Forelimb muscle (tissue), 1 donor: ENCODE results near the gene NEU4. TPM values are rescaled to one million over a fixed set of nuclear protein-coding genes. Genes with fewer than 3 reads are reported as not detected.
"Not testable (repeated sequence)": the region's sequence is repeated elsewhere in the genome, so short reads cannot be mapped to it uniquely, and the experiment has no call there.

ENCODE experiments used
- DNase-seq: peaks from one replicate; pipeline ENCODE4 v3.0.0-alpha.2; 2013; ENCODE audit warnings: low read depth
- polyA plus RNA-seq: library from polyadenylated mRNA; unstranded; fragments of 120-200 nt; gene quantifications from one replicate; pipeline ENCODE4 v1.2.1, GENCODE V29; 2013; ENCODE audit not compliant: insufficient read length

The NEU4 gene
- polyA plus RNA-seq, 1 donor = 7.0 TPM

DNA sequence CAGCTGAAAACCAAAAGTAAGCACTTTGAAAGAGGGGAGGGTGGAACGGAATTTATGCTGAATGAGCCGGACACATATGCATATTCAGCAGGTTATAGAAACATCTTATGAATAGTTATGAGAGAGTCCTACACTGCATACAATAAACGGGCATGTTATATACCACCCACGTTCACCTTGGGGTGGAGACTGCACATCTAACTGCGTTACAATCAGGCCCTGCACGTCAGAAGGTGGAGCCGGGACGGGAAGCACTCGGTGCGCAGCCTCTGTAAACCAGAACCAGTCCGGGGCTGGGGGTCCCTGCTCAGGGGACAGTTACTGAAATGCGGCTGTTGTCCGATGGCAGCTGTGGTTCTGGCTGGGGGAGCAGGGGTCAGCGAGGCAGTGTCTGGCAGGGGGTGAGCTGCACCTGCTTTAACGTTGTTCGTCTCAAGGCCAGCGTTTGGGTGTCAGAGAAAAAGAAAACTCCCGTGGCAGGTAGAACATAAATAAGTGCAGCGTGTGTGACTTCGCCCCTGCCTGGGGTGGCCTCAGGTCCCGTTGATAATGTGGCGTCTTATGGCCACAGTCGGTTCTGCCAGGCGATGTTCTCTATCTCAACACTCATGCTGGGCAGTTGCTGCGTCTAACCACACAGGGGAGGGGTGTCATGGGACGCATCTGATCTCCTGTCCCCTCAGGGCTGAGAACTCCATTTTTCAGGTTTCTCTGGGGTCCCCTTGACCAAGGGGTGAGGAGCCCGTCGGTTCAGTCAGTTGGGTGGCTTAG, 24.9 kb downstream of the NEU4 start:
- DNase-seq = not testable (repeated sequence)

DNA sequence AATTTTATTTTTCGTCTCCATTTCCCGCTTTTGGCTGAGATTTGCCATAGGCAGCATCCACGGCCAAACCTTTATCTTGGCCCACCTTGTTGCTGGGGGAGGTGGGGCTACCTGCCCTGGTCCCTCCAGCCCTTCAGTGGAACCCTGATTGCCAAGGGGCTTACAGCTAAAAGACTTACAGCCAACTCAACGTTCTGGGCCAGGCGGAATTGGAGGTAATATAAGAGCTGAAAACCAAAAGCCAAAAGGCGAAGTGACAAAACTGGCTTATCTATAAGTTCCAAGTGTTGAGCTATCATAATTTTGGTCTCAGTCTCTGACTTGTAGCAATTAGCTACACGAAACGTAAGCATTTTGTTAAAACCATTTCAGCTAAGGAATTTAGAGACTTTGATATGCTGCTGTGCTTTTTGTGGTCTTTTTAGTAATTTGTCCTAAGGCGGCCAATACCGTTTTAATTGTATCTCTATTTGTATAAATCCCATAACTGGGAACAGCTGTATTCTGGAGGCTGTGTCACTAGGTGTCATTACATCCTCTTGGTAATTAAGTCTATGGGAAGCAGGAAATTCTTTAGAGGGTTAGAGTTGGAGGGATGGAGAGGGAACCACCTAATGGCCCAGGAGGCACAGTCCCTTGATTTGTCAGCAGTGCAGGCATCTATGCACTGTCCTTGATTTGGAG, 25.7 kb downstream of the NEU4 start:
- no peak for DNase-seq

DNA sequence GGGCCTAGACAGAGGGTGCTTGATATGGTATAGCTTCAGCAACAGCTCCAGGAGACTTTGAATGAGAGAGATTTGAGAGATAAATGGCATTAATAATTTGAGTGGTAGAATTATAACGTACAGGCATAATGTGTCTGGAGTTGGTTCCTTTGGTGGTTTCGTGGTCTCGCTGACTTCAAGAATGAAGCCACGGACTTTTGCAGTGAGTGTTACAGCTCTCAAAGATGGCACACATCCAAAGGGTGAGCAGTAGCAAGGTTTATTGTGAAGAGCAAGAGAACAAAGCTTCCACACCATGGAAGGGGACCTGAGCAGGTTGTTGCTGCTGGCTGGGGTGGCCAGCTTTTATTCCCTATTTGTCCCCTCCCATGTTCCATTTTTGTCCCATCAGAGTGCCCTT, 26.6 kb downstream of the NEU4 start:
- no peak for DNase-seq

DNA sequence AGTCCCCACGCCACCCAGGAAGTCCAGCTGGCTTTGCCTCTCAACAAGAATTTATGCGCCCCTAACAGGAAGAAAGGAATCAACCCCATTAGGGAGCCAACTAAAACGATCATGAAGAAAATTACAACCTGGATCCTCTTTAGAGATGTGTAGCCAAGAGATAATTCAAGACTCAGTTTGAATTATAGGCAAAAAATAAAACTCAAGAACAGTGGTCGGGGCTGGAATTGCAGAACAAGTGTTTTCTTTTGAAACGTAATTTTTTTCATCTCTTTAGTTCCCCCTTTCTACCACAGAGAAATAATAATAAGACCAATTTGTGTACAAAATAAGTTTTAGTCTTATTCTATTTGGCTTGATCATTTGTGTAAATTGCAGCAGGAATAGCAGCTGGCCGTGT, 27.3 kb downstream of the NEU4 start:
- no peak for DNase-seq

DNA sequence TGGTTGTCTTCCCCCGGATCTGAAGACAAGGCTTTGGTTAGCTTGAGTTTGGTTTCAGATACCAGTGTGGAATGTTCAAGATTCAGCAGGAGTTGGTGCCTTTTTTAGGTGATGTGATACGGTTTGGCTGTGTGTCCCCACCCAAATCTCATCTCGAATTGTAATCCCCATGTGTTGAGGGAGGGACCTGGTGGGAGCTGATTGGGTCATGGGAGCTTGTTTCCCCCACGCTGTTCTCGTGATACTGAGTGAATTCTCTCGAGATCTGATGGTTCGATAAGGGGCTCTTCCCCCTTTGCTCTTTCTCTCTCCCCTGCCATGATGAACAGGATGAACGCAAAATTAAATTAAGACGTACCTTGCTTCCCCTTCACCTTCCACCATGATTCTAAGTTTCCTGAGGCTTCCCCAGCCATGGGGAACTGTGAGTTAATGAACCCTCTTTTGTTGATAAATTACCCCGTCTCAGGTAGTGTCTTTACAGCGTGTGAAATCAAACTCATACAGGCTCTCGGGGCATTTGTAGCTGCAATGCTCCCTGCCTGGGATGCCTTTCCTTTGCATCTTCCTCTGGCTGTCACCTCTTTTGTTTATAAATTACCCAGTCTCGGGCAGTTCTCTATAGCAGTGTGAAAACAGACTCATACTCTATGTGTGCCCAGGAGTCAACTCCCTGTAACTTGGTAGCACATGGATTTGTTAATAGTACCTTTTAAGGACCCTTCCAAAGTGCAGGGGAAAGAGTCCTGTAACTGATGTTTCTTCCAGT, 28.4 kb downstream of the NEU4 start:
- no peak for DNase-seq

DNA sequence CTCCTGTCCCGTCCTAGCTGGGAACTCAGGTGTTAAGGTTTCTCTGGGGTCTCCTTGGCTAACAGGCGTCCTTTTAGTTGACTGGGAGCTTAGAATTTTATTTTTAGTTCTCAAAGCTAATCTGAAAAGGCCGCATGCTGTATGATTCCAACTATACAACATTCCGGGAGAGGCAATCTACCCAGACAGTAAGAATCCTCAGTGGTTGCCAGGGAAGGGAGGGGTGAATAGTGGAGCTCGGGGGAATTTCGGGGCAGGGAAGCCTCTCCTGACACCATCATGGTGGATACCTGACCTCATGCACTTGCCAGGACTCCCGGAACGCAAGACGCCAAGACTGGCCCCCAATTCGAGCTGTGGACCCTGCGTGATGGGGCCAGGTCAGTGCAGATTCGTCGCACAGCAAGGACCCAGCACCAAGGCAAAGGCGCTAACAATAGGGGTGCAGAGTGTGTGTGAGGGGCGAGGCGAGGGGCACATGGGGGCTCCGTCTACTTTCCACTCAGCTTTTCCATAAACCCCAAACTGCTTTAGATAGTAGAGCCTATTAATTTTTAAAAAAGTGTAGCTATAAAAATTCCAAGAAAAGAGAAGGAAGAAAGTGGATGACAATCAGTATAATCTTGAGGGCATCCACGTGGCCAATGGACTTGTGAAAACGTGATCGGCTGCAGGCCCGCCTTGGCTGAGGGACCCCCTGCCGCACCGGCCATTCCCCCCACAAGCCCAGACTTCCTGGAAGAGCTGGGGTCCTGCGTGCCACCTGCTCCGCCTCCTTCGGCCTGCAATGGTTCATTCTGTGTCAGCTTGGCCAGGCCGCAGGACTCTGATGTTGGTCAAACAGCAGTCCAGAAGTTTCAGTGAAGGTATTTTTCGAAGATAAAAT, 32.4 kb downstream of the NEU4 start:
- DNase-seq = no peak

DNA sequence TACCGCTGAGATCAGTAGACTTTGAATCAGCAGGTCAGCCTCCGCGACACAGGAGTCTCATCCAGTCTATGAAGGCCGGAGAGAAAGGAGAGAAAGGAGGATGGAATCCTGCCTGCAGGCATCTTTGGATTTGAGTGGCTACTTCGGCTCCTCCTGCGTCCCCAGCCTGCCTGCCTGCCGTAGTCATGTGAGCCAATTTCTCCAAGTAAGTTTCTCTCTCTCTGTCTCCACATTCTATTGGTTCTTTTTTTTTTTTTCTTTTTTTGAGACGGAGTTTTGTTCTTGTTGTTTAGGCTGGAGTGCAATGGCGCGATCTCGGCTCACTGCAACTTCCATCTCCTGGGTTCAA, 33.0 kb downstream of the NEU4 start:
- DNase-seq = no peak

DNA sequence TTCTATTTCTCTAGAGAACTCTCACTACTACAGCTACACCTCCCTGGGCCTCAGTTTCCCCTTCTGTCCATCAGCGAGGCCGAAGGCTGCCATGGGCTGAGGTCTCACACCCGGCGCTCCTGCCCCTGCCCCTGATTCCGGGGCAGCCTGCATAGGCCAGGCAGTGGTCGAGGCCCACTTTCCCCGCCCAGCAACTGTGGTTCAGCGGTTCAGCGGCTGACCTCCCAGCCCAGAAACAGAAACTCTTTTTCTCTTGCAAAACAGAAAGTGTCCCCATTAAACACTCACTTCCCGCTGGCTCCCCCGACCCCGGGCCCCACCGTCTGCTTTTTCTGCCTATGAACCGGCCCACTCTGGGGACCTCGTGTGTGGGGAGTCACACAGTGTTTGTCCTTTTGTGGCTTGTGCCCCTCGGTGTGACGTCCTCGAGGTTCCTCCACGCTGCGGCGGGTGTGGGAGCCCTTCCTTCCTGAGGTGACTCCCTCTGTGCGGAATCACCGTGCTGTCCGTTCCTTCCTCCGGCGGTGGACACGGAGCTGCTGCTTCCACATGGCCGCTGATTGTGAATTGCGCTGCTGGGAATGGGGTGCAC, 33.7 kb downstream of the NEU4 start:
- DNase-seq = no peak

DNA sequence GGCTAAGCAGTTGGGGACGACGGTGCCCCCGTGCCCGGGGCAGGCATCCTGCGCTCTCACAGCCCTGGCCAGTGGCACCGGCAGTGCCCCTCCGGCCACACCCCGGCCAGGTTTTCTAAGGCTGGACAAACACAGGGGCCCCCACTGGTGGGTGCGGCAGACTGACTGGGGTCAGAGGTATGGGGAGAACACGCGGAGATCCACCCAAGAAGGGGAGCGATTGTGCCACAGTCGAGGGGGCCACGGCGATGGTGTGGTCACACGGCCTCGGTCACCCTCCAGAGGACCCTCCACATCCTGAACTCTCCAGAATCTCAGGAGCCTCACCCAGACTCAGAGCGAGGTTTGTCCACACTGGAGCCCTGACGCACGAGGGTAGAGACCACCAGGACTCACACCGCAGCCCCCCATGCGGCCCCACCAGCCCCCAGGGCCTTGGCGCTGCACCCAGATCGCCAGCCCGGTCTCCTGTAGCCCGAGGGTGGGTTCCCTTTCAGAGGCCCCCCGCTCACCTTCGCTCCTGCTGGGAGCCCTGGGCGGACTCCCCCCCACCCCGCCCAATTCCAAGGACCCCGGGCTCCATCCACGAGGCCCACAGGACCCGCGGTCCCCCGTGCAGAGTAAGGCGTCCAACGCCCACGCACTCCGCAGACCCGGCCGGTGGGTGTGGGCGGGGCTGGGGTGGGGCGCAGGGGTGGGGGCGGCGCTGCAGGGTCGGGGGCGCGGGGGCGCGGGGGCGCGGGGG, 34.5 kb downstream of the NEU4 start:
- DNase-seq = no peak

DNA sequence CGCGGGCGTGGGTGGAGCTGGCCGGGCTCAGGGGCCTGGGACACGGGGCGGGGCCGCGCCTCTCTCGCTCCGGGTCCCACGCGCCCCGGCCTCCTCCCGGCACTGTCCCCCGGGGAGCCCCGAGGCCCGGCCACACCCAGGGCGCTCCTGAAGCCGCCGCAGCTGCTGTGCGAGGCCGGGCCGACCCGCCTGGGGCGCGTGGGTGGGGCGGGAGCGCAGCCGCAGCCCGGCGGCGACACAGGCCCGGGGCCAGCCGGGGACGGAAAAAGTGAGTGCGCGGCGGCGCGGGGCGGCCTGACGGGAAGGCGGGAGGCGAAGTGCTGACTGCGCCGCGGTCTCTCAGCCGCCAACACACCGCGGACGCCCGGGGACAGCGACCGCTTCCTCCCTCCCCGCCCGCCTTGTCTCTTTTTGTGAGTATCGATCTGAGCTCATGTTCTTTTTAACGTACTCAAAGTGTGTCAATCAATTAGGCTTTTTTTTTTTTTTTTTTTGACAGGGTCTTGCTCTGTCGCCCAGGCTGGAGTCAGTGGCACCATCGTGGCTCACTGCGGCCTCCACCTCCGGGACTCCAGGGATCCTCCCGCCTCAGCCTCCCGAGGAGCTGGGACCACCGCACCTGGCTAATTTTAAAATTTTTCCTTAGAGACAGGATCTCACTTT, 35.2 kb downstream of the NEU4 start:
- DNase-seq = peak; percentile 44

DNA sequence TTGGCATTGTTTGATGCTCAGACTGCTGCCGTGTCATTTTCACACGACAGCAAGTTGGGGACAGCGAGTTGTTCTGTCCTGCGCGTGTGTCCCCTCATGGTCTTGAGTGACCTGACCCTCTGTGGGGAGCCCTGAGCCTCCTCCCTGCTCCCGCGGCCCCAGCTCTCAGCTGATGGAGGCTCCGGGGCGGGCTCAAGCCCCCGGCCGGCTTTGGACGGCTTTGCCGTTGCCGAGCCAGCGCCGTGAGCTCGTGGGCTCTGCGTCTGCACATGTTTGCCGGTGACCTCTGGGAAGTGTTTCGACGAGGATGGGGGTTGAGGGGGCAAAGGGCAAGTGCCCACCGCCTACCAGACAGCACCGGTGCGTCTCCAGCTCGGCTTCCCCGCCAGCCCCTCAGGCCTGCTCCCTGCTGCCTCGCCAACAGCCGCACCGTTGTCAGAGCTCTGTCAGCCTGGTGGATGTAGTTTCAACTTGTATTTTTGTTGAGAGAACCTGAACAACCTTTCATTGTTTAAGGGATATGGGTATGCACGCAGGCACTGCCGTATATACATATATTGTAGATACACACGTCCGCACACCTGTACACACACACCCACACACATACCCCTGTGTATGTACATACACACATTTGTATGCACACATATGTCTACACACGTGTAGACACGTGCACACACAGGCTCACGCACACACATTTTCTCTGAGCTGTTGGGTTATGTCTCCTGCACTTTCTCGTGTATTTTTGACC, 36.0 kb downstream of the NEU4 start:
- no peak for DNase-seq

DNA sequence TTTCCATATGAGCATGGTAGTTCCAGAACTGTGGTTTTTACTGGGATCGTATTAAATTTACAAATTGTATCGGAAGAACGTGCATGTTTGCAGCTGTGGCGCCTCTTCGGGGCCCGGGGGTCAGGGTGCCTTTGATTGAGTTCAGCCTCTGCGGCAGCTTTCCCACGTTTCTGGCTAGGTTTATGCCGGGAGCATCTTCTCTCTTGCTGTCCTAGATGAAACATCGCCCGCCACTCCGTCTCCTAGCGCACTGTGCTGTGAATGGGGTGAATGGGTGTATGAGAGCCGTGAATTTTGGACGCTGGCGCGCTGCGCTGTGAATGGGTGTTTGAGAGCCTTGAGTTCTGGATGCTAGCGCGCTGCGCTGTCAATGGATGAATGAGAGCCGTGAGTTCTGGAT, 37.4 kb downstream of the NEU4 start:
- no peak for DNase-seq

DNA sequence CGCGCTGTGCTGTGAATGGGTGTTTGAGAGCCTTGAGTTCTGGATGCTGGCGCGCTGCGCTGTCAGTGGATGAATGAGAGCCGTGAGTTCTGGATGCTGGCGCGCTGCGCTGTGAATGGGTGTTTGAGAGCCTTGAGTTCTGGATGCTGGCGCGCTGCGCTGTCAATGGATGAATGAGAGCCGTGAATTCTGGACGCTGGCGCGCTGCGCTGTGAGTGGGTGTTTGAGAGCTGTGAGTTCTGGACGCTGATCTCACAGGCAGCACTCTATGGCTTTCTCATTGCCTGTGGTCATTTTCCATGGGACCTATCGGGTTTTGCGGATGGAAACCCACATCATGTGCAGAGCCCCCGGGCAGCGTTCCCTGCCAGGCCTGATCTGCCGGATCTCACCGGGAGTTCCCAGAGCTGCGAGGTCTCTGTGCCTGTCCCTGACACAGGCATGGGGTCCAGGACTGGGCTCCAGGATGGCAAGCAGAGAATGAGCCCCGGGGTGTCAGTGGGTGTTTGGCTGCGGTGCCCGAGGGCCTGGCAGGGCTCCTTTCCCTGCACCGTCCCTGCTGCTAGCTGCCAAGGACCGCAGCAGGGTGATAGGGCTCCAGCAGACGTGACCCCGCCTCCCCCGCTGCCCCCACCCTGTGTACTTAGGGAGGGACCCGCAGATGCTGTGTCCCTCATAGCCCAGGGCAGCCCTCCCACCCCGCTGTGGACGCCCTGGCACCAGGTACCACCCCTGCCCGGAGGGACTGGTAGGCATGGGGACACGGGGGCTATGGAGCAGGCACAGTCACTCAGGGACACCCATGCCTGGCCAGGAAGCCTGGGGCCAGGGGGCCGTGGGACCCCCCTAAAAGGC, 40.0 kb downstream of the NEU4 start:
- DNase-seq = no peak

DNA sequence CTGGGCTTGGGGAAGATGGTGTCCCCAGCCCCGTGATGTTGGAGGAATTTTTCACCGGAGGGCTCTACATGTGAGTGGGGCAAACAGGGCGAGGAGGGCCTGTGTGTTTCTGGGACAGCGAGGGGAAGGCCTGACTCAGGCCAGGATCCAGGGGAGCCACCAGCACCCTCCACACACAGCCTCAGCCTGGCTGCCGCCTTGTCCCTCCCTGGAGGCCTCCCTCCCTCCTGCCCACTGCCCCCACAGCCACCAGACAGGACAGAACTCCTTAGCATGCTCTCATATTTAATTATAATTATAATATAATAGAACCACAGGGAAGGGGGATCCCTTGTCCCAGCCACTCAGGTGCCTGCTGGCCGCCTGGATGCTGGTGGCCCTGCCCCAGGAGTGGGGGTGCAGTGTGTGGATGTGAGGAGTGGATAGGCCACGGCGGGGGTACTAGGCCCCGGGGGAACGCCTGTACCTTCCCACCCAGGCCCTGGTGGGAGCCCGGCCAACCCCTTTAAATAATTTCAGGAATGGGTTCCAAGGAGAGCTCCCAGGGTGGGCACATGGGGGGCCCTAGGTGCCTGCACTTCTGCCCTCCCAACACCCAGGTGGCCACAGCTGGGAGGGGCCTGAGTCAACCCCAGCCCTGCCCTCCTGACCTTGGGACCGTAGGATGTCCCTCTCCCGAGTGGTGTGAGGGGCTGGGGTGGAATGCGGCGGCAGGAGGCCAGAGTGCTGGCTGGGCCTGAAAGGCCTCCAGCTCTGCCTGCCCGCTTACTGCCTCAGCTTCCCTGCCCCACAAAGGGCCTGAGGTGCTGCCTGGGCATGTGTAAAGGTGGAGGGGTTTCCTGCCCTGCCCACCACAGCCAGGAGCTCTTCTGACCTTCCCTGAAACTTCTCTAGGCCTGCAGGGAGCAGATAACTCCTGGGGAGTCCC, 40.9 kb downstream of the NEU4 start:
- no peak for DNase-seq

DNA sequence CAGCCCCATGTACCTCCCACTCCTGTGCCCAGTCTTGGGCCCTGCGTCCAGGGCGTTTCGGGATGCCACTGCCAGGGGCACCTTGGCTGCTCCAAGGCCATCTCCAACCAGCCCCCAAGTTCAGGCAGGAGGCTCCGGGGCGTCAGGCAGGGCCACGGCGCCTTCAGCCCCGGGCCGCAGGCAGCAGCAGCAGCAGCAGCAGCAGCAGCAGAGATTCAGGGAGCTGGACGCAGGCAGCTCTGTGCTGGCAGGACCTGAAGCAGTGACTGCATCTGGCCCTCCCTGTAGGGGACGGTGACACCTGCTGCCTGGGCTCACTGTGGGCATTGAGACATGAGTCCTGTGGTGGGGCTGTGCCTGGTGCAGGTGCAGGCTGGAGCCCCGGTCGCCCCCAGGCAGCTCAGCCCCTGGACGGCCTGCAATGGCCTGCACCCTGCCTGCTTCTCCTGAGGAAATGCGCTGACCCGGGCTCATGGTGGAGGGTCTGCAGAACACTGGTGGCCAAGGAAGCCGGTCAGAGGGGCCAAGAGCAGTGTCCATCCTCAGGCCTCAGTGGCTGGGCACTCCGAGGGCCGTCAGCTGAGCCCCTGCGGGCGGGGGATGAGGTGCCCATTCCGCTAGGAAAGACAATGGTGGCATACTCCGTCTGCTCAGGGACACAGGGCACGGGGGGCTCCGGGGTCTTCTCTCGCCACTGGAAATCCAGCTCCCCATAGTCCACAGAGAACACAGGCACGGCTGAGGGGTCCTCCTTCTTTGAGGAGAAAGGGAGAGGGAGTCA, 41.7 kb downstream of the NEU4 start:
- DNase-seq = no peak

DNA sequence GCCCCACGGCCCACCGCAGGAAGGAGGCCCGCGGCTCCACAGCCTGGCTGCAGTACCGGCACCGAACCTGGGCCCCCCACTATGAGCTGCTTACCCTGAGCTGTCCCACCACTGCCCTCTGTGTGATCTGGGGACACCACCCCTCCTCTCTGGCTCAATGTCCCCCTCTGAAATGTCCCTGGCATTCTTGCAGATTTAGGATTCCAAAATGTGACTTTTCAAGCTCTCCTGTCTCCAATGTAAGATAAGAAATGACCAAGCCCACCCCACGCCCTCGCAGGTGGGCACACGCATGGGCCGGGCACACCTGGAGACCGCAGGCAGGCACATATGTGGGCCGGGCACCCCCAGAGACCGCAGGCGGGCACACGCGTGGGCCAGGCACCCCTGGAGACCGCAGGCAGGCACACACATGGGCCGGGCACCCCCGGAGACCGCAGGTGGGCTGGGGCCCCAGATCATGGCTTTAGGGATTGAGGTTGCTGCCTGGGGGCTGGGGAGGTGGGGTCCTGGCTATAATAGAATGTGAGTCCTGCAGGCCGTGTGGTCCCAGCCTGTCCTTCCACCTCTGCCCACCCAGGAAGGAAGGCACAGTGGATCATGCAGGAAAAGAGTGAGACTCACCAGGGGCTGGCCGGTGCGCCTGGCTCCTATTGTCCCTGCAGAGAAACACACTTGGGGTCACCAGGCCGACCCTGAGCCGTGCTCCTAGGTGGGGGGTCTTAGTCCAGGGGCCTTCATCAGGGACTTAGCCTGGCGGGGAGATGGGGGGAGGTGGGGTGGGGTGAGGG, 42.5 kb downstream of the NEU4 start:
- no peak for DNase-seq
